Activated CD4-positive, CD25-positive, alpha-beta regulatory T cell treated with anti-CD3 and anti-CD28 coated beads, Interleukin-2, amount 50 U/mL, for 72 hours (primary cell): ENCODE results near the gene CWC15.
"Not testable (repeated sequence)": the region's sequence is repeated elsewhere in the genome, so short reads cannot be mapped to it uniquely, and the experiment has no call there.

Source experiments
- DNase-seq: peaks from one replicate; pipeline ENCODE4 v3.0.0; 2021

The CWC15 gene

DNA sequence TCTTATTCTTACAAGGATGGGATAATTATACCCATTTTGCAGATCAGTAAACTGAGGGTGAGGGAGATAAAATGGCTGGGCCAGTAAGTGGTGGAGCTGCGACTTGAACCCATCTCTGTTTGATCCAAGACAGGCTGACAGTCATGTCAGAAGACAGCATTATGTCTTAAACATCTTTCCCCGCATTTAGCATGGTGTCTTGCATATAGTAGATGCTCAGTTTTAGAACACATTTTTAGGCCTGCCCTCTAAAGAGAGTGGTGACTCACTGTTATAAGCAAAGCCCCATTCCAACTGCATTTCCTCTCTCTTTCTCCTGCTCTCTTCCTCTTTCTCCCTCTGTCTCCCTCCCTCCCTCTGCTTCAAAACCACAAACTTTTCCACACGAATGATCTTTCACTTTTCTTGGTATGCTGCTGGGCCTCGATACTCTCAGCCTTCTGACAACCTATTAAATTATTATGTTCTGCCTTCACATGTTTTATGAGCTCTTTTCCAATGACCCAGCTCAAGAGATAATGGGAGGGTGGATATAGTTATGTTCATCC lies 25.2 kb downstream of the CWC15 start:
- DNase-seq = no peak

DNA sequence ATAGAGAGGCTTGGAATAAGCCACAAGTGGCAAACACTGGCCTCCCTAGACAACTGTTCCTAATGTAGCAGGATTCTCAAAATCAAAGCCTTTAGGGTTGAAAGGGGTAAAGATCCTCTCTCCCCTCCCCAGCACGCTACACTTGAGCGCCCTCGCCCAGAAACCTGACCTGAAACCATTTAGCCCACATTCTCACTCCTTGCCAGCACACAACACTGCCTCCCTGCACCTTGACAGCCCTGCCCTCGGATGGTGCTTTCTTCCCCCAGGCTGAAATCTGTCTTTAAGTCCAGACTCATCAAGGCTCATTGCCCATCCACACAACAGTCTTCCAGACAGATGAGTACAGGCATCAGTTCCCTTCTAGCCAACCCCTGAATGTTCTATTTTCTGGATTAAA lies 26.5 kb downstream of the CWC15 start:
- no peak for DNase-seq

- no peak for DNase-seq
These were observed 32.2 kb downstream of the CWC15 start for GRCh38 chr11:94941131-94941530.

DNA sequence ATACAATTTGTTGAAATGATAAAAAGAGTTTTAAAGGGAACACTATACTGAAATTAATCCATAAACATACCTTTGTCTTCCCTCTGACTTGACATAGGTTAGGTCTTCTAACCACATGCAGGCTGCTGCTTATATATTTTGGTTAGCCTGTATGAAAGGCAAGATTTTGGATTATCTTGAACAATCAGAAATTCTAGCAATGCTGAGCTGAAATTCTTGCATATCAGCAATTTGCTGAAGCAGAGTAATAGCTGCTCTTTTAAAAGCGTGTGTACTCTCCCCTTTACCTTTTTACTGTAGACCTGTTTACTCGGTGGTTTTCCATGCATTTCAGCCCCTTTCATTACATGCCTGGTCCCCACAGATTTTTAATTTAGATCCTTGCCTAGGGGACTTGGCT lies 34.0 kb downstream of the CWC15 start:
- DNase-seq = no peak

DNA sequence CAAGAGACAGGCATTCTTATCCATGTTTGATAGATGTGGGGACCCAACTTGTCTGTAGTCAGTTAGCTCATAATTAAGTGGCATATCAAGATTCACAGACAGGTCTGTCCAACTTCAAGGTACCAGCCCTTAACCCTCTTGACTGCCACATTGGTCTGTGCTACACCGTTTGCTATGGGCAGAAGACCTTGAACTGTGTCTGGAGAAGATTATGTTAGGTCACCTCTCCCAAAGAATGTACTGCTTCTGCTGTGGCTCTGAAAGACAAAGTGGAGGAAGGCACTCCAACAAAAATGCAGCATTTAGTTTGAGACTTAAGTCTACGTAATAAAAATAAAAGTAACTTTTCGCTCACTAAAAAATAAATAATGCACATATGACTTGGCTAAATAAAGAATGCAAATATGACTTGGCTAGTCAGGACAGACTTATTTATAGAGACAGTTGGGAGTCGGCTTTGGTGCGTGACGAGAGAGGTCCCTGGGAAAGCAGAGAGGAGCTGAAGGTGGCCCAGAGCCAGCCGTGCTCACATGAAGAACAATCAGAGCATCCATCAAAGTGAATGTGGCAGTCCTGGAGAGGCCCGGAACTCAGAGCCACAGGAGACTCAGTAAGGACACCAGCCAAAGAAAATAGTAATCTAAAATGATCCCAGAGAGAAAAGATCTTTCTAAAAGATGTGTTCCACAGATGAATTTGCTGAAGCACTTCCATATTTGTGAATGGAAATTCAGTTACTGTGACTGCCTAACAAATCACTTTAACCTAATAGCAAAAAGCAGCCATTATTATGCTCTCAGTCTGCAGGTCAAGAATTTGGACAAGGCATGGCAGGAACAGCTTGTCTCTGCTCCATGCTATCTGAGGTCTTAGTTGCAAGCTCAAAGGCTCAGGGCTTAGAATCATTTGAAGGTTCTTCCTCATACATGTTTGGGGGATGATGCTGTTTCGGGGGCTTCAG lies 35.0 kb downstream of the CWC15 start:
- DNase-seq = no peak

GRCh38 chr11:94934846-94935245 lies 38.5 kb downstream of the CWC15 start:
- DNase-seq = no peak

DNA sequence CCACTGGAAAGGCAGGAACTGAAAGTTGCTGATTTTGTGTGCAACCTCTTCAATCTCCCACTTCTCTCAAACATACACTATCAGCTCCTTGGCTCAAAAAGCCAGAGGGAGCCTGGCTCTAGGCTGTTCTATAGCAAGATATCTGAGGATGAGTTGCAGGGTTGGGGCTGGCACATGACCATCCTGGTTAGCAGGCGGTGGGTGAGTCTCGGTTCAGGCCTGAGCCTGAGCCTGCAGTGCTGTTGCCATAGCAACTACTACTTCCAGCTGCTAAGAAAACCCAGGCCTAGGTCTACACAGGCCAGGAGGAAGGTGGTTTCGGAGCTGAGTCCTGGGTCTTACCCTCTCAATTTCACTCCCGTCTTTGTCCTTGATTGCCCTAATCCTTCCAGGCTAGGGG lies 39.0 kb downstream of the CWC15 start:
- DNase-seq = no peak

- no peak for DNase-seq
These were observed 39.9 kb downstream of the CWC15 start for GRCh38 chr11:94933223-94934130.

- no peak for DNase-seq
These were observed 40.9 kb downstream of the CWC15 start for GRCh38 chr11:94932503-94932902.

GRCh38 chr11:94932072-94932471 lies 41.3 kb downstream of the CWC15 start:
- DNase-seq = not testable (repeated sequence)

DNA sequence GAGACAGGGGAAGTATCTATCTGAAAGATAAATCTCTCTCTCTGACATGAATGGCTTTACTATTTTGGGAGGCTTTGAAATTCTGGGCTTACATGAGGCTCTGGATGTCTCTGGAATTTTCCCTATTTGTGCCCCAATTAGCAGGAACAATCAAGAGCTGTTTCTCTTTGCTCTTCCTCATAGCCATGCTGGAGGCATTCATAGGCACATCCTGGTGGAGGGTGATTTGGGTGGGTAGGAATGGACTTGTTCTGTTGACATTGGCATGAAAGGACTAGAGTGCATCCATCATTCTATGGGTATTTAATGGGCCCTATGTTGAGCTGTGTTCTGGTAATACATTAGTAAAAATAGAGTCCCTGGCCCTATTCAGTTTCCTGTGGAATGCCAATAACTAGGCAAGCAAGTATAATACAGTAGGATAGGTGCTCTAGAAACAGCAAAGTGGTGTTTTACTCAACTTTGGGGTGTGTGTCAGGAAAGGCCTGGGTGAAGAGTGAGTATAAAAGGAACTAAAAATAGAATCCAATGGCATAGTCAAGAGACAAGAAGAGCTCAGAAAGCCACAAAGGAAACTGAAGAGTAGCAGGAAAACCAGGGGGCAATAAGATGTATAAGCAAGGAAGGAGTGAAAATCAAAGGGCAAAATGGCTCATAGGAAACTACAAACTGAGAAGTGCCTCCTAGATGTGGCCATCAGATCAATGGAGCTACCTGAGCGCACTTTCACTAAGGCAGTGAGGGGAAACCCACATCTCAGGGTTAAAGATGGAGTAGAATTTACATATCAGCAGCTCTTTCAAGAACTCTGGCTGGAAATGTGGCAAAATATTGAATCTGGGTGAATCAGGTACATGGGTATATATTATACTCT lies 45.0 kb downstream of the CWC15 start:
- DNase-seq = no peak

GRCh38 chr11:94926698-94927237 lies 46.6 kb downstream of the CWC15 start:
- DNase-seq = no peak

- no peak for DNase-seq
These were observed 47.1 kb downstream of the CWC15 start for GRCh38 chr11:94926271-94926625.

GRCh38 chr11:94925422-94926270 lies 47.7 kb downstream of the CWC15 start:
- no peak for DNase-seq

DNA sequence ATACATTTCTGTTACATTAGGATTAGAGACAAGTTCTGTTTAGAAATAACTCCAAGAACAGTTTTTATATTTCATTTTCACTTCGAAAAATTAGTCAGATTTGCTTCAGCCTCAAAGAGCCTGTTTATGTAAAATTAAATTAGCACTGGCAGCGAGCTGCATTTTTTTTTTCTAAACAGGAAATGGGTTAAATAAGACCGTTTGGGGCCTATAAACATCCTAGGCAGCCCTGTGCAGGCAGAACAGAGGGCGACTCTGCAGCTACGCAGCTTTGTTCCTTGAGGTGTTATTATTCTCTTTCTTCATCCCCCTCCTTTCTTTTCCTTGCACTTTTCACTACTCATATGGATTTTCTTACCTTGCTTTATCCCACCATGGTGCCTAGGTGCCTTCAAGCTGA lies 48.7 kb downstream of the CWC15 start:
- DNase-seq = no peak

DNA sequence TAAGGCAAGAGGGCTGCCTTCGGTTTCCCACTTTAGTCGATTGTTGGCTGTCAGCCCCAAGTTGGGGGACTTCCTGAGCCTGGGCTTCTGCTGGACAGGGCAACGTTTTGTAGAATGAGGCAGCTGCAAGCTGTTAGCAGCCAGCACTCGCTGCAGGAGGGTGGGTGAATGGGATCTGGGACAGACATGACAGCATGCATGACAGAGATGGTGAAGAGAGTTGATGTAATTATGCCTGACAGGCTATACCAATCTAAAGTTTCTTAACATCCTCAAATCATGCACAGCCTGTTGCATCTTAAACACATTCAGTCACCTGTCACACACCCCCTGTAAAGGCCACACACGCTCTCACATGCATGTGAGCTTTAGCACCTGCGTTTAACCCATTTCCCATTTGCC lies 49.2 kb downstream of the CWC15 start:
- no peak for DNase-seq

DNA sequence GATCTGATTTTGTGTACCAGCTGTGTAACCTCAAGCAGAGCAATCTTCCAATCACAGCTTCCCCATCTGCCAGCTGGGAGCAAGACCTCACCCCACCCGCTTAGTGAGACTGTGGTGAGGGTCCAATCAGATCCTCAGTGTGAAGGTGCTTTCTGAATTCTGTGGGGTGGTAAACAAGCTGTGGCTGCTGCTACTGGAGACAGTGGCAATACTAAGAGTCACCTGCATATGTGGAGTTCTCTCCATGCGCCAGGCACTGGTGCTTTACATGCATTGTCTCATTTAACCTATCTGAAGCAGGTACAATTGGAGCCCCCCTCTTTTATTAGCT lies 50.4 kb downstream of the CWC15 start:
- DNase-seq = no peak

DNA sequence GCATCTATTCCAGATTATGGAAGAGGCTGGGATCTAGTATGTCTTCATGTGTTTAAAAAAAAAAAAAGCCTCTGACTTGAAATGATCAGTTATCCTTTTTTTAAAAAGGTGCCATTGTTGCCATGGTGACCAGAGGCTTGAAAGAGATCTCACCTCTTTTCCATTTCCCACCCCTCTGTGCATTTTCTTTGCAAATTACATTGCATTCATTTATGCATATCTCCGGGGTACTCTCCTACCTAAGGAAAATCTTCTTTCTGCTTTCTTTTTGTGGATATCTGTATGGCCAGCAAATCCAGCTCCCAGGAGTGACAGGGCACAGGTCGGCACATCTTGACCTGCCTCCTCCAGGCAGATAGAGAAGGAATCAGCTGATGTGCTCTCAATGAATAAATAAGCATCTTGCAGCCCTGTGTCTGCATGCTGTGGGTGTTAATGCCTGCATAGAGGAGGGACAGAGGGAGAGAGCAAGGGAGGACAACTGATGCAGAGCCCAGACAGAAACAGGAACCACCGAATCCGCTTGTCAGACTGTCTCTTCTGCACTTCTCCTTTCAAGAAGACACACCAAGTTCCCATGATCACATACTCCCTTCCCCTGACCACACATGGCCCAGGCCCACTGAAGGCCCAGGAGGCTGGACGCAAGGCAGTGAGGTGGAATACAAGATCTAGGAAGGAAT lies 50.9 kb downstream of the CWC15 start:
- DNase-seq = no peak

- DNase-seq = no peak
These were observed 53.0 kb downstream of the CWC15 start for GRCh38 chr11:94920311-94920710.

GRCh38 chr11:94913718-94914394 lies 59.5 kb downstream of the CWC15 start:
- DNase-seq = not testable (repeated sequence)
